ENCODE measurements around the gene CHTOP. TPM values are rescaled to one million over a fixed set of nuclear protein-coding genes. Genes with fewer than 3 reads are reported as not detected.

The CHTOP gene
- total RNA-seq, 1 experiment from 2014 or later, result 68.2 TPM

DNA sequence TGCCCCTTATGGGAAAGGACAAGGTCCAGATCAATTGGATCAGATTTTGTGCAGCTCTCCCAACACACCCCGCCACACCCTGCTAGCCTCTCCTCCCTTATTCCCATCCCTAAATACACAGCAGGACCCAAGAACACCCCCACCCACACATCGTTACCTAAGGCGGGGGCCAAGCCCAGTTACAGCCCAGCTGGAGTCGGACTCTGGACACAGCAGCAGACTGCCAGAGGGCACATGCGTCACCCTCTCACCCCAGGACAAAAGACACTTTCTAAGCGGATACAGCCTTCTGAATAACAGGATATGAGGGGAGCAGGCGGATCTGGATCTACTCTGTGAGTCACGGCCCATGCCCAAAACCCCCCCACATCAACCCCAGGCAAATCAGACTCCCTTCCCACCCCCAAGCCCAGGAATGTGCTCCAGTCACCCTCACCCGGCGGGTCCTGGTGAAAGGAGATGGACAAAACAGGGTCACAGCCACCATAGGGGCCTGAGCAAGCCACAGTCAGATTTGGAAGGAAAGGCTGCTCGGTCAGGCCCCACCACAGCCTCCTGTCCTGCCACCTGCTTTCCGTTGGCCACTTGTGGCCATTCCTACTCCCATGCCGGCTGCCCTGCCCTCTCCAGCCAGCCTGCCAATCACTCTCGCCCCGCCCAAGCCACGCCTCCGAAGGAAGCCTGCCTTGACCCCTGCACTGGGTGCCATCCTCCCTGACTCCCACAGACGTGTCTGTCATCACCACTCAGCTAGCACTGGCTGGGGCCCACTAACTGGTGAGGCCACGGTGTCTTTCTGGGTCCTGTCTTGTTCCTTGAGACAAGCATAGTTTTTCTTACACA is 24.9 kb upstream of the CHTOP start:
- Histone ChIP-seq H3K4me1 (peaks cover 33% of the 10 kb centered on the region), H3K27ac (peak overlapping the region; percentile 95), H3K9me3 (replicated peaks) (no peaks in the 10 kb centered on the region), H3K4me3 (peak overlapping the region; percentile 40), H3K36me3 (no peaks in the 10 kb centered on the region), H3K27me3 (no peaks in the 10 kb centered on the region)
- DNase-seq, result peak; percentile 74 to 77

GRCh38 chr1:153609585-153609907 is 24.3 kb upstream of the CHTOP start:
- DNase-seq, result no peak
- peaks cover 33% of the 10 kb centered on the region for H3K4me1 ChIP-seq
- H3K4me3 ChIP-seq, result peak overlapping the region; percentile 40; the same call in 1 of the 2 replicates
- no peaks in the 10 kb centered on the region for H3K27me3 ChIP-seq
- H3K27ac ChIP-seq, result peak overlapping the region; percentile 95
- no peaks in the 10 kb centered on the region for H3K9me3 ChIP-seq (replicated peaks)
- no peaks in the 10 kb centered on the region for H3K36me3 ChIP-seq

DNA sequence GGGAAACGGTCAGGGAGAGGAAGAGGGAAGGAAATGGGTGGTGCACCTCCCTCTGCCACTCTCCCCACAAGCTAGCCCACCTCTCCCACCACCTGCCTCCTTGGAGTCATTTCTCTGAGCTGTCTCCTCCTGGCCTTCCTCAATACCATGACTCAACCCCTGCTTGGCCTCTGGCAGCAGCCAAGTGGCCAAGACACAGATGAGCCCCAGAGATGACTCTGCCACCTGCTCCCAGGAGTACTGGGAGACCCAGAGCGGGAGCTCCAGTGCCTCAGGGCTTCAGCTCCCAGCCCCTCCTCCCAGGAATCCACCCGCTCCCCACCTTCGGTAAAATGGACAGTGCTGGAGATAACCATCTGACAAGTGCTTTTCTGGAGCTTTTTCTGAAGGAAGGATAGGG is 23.5 kb upstream of the CHTOP start:
- H3K4me3 ChIP-seq, result no peak overlapping the region
- no peaks in the 10 kb centered on the region for H3K9me3 ChIP-seq (replicated peaks)
- H3K27me3 ChIP-seq, result no peaks in the 10 kb centered on the region
- no peak for DNase-seq
- H3K27ac ChIP-seq, result no peak overlapping the region
- H3K36me3 ChIP-seq, result no peaks in the 10 kb centered on the region
- peaks cover 33% of the 10 kb centered on the region for H3K4me1 ChIP-seq

DNA sequence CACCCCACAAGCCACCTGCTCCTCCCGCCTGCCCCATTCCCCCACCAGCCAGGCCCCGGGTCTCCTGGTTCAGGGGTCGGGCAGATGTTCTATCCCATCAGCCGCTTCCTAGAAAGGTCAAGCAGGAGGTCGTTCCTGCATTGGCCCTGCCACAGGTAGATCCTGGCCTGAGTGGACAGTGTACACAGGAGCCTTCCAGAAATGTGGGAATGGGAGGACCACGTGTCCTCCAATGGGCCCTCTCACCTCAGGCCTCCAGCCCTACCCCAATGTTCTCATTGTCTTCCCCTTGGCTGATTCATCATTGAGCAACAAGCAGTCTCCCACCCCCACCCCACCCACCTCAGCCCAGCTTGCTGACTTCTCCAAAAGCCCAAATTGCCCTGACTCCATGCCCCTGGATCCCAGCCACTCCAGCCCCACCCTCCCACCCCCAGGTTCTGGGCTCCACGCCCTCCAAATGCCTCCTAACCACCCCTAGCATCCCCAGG is 23.0 kb upstream of the CHTOP start:
- H3K4me3 ChIP-seq, result no peak overlapping the region
- no peak for DNase-seq
- H3K36me3 ChIP-seq, result no peaks in the 10 kb centered on the region
- no peak overlapping the region for H3K27ac ChIP-seq
- H3K27me3 ChIP-seq, result no peaks in the 10 kb centered on the region
- no peaks in the 10 kb centered on the region for H3K9me3 ChIP-seq (replicated peaks)
- peaks cover 36% of the 10 kb centered on the region for H3K4me1 ChIP-seq

DNA sequence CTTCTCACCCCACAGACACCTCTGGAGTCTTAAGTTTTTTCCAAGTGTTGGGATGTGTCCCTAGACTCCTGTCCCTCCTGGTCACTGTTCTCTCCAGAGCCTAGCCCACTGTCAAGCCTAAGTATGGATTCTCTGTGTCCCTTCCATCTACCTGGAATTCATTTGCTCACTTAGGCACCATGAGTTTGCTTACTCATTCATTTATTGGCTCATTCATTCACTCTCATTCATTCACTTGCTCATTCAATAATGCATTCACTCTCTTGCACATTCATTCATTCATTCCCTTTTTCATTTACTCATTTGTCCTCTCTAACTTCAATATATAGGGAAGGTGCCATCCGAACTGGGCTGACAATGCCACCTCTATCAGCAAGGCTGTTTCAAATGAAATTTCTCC is 22.5 kb upstream of the CHTOP start:
- no peak overlapping the region for H3K4me3 ChIP-seq

GRCh38 chr1:153612111-153612754 is 21.6 kb upstream of the CHTOP start:
- Histone ChIP-seq H3K4me1 (peaks cover 34% of the 10 kb centered on the region), H3K27ac (peak overlapping the region; percentile 39), H3K27me3 (no peaks in the 10 kb centered on the region), H3K36me3 (no peaks in the 10 kb centered on the region), H3K9me3 (replicated peaks) (no peaks in the 10 kb centered on the region), H3K4me3 (peak overlapping the region; percentile 59)
- DNase-seq, result no peak

More for the DNA sequence above, 22.5 kb upstream of the CHTOP start:
- no peak for DNase-seq
- H3K27me3 ChIP-seq, result no peaks in the 10 kb centered on the region
- no peaks in the 10 kb centered on the region for H3K9me3 ChIP-seq (replicated peaks)
- no peaks in the 10 kb centered on the region for H3K36me3 ChIP-seq
- H3K27ac ChIP-seq, result no peak overlapping the region
- peaks cover 37% of the 10 kb centered on the region for H3K4me1 ChIP-seq

DNA sequence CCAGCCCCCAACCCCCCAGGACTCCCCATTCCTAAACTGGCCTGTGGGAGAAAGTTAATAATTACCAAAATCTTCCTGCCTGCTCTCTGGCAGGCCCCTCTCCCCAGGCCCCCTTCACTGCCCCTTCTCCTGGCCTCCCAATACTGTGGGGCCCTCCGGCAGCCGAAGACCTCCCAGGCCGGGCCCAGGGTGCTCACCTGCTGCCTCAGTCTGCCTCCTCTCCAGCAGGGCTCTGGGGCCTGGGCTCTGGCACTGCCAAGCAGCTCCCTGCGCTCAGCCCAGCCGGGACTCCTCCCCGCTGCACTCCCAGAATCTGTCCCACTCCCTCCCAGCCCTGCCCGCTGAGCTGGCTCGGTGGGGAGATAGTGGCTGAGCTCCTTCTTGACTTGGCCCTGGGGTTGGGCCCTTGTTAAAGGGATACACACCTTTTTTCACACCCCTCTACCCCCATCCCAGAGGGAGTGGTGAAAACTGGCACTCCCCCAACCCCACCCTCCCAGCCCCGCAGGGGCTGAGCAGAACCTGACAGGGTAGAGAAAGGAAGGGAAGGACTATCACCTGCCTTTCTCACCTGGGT is 21.0 kb upstream of the CHTOP start, which contains the start of gene S100A16:
S100A16 (minus strand) TSS at position 383 of the 577 bp plus-strand sequence. CDS start 4,986 bp downstream, outside the sequence.
- Histone ChIP-seq H3K27ac (peak within 1 kb of the TSS; percentile 39), H3K4me3 (peak within 1 kb of the TSS; percentile 59), H3K27me3 (no peaks in the 10 kb centered on the region), H3K4me1 (peaks cover 28% of the 10 kb centered on the region), H3K9me3 (replicated peaks) (no peaks in the 10 kb centered on the region), H3K36me3 (no peaks in the 10 kb centered on the region)
- peak; percentile 50 to 58 for DNase-seq

- DNase-seq, result no peak
- Histone ChIP-seq H3K27me3 (no peaks in the 10 kb centered on the region), H3K27ac (no peak overlapping the region), H3K4me1 (peaks cover 22% of the 10 kb centered on the region), H3K36me3 (no peaks in the 10 kb centered on the region), H3K9me3 (replicated peaks) (no peaks in the 10 kb centered on the region), H3K4me3 (peak overlapping the region; percentile 59)
Measured at GRCh38 chr1:153613406-153613805, 20.5 kb upstream of the CHTOP start.

GRCh38 chr1:153614189-153614900 is 19.5 kb upstream of the CHTOP start:
- H3K4me3 ChIP-seq, result no peak overlapping the region
- H3K27me3 ChIP-seq, result no peaks in the 10 kb centered on the region
- H3K9me3 ChIP-seq (replicated peaks), result no peaks in the 10 kb centered on the region
- H3K4me1 ChIP-seq, result peaks cover 13% of the 10 kb centered on the region
- no peak for DNase-seq
- H3K36me3 ChIP-seq, result peaks cover 2% of the 10 kb centered on the region
- H3K27ac ChIP-seq, result no peak overlapping the region

DNA sequence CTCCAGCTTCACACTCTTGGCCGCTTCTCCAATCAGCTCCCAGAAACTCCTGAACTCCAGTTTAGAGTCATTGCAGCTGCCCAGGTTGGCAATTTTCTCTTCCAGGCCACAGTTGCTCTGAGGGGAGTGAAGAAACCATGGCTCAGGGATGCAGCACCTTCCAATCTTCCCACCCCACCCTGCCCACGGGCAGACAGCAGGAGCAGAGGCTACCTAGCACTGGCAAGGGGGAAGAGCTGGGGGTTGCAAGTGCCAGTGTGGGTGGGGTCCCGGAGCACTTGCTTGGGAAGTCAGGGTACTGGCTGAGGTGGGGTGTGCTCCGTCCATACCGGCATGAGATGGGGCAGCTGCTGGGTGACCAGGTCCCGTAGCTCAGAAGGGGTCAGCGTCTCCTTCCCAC is 19.0 kb upstream of the CHTOP start:
- Histone ChIP-seq H3K4me1 (peaks cover 8% of the 10 kb centered on the region), H3K9me3 (replicated peaks) (no peaks in the 10 kb centered on the region), H3K4me3 (no peak overlapping the region), H3K27ac (no peak overlapping the region), H3K27me3 (no peaks in the 10 kb centered on the region), H3K36me3 (peaks cover 7% of the 10 kb centered on the region)
- DNase-seq, result no peak

DNA sequence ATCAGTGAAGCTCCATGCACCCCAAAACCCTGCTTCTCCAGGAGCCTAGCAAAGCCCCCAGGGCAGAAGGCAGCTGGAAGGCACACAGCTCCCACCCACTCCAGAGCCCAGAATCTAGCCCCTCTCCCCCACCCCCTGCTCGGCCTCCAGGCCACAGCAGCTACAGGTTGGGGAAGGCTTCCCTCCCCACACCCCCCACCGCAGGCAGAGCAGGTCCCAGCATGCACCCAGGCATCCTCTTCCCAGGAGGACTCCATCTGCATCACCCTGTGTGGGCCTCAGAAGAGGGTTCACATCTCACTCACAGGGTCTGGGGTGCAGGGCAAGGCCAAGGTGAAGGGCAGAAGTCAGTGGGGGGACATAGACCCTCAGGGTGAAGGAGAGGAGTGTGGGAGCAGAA is 18.5 kb upstream of the CHTOP start:
- Histone ChIP-seq H3K36me3 (peaks cover 12% of the 10 kb centered on the region), H3K4me1 (peaks cover 8% of the 10 kb centered on the region; the same call in 1 of the 2 replicates), H3K27ac (no peak overlapping the region), H3K9me3 (replicated peaks) (no peaks in the 10 kb centered on the region), H3K4me3 (no peak overlapping the region), H3K27me3 (no peaks in the 10 kb centered on the region)
- no peak for DNase-seq

GRCh38 chr1:153616144-153616916 is 17.5 kb upstream of the CHTOP start, which contains the start of gene S100A14:
TSS of gene S100A14 (minus strand) at chr1:153616325. CDS start at chr1:153615858, 467 bp downstream.
- Histone ChIP-seq H3K9me3 (replicated peaks) (no peaks in the 10 kb centered on the region), H3K36me3 (peaks cover 14% of the 10 kb centered on the region), H3K4me1 (peaks cover 7% of the 10 kb centered on the region; the same call in 1 of the 2 replicates), H3K4me3 (no peak within 1 kb of the TSS), H3K27ac (no peak within 1 kb of the TSS), H3K27me3 (no peaks in the 10 kb centered on the region)
- DNase-seq, result no peak

GRCh38 chr1:153616917-153617311 is 17.0 kb upstream of the CHTOP start:
- Histone ChIP-seq H3K36me3 (peaks cover 14% of the 10 kb centered on the region), H3K27ac (no peak overlapping the region), H3K4me1 (peaks cover 4% of the 10 kb centered on the region; the same call in 1 of the 2 replicates), H3K9me3 (replicated peaks) (no peaks in the 10 kb centered on the region), H3K27me3 (no peaks in the 10 kb centered on the region), H3K4me3 (no peak overlapping the region)
- no peak for DNase-seq

DNA sequence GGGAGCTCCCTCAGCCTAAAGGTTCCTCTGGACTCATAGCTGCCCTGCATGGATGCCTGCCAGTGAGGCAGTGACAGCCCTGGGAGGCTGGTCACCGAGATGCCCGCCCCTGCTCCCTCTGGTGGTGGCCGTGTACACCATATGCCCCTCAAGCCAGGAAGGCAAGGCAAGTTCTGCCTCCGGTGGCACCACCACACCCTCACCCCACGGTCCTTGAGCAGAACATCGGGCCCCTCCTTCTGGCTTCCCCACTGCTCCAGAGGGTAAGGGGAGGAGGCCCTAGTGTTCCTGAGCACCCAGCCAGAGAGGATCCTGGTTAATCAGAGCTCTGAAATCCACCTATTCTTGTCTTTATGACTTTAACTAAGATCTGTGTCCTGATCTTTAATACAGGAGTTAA is 16.2 kb upstream of the CHTOP start:
- 0 out of 2 replicates have a peak, but pooled peaks cover 4% of the 10 kb centered on the region for H3K4me1 ChIP-seq
- no peak overlapping the region for H3K27ac ChIP-seq
- peak; percentile 70 to 71 for DNase-seq
- no peak overlapping the region for H3K4me3 ChIP-seq
- H3K36me3 ChIP-seq, result peaks cover 19% of the 10 kb centered on the region
- H3K9me3 ChIP-seq (replicated peaks), result no peaks in the 10 kb centered on the region
- no peaks in the 10 kb centered on the region for H3K27me3 ChIP-seq

Measured in SJCRH30 (cell line).